ENCODE results near the gene NPHS1. TPM values are rescaled to one million over a fixed set of nuclear protein-coding genes. Genes with fewer than 3 reads are reported as not detected.

NPHS1 gene
- total and polyA plus RNA-seq, 2 experiments from 2014 or later: not detected

- Histone ChIP-seq H3K9ac (no peak overlapping the region), H3K27ac (no peak overlapping the region), H3K4me3 (no peak overlapping the region), H3K4me2 (ENCODE audit: unreplicated experiment) (no peak overlapping the region), H3K9me2 (ENCODE audit: insufficient read depth) (no peaks in the 10 kb centered on the region), H3K9me3 (ENCODE audit: low read depth) (no peaks in the 10 kb centered on the region), H3F3A (ENCODE audit: insufficient read depth) (no peaks in the 10 kb centered on the region), H2AFZ (no peak overlapping the region), H3K27me3 (replicated peaks; ENCODE audit: insufficient read depth) (no peaks in the 10 kb centered on the region), H3K79me2 (ENCODE audit: insufficient read depth) (no peaks in the 10 kb centered on the region), H3K36me3 (ENCODE audit: low read depth) (no peaks in the 10 kb centered on the region), H4K20me1 (ENCODE audit: insufficient read depth) (no peaks in the 10 kb centered on the region), H3K4me1 (ENCODE audit: insufficient read depth) (no peaks in the 10 kb centered on the region)
- no peak for DNase-seq
- WGBS, 2 experiments (ENCODE audit: low coverage in 1 of 2, low lambda C conversion rate in 2 of 2, missing lambda C conversion rate in 2 of 2): 96% methylated on average over 9 to 20 of the region's 20 CpGs
- no peak for TF ChIP-seq EZH2 (IDR thresholded peaks at IDR 0.05; ENCODE audit: insufficient read depth, poor library complexity, severe bottlenecking)
- TF ChIP-seq EZH2phosphoT487 (IDR thresholded peaks at IDR 0.05; ENCODE audit: insufficient read depth, low read depth): no peak
- in situ Hi-C loops (cut with MboI): no loop called here
These were observed 71.6 kb downstream of the NPHS1 start for GRCh38 chr19:35780717-35781116.

GRCh38 chr19:35780058-35780457, 72.2 kb downstream of the NPHS1 start:
- Histone ChIP-seq H2AFZ (no peak overlapping the region), H3F3A (ENCODE audit: insufficient read depth) (no peaks in the 10 kb centered on the region), H3K27ac (no peak overlapping the region), H3K9me2 (ENCODE audit: insufficient read depth) (no peaks in the 10 kb centered on the region), H4K20me1 (ENCODE audit: insufficient read depth) (no peaks in the 10 kb centered on the region), H3K79me2 (ENCODE audit: insufficient read depth) (no peaks in the 10 kb centered on the region), H3K4me2 (ENCODE audit: unreplicated experiment) (no peak overlapping the region), H3K9me3 (ENCODE audit: low read depth) (no peaks in the 10 kb centered on the region), H3K27me3 (replicated peaks; ENCODE audit: insufficient read depth) (no peaks in the 10 kb centered on the region), H3K4me3 (no peak overlapping the region), H3K36me3 (ENCODE audit: low read depth) (no peaks in the 10 kb centered on the region), H3K4me1 (ENCODE audit: insufficient read depth) (no peaks in the 10 kb centered on the region), H3K9ac (no peak overlapping the region)
- 96% methylated on average over 15 to 16 of the region's 16 CpGs for WGBS, 2 experiments (ENCODE audit: low coverage in 1 of 2, low lambda C conversion rate in 2 of 2, missing lambda C conversion rate in 2 of 2)
- no peak for DNase-seq
- no peak for TF ChIP-seq EZH2phosphoT487 (IDR thresholded peaks at IDR 0.05; ENCODE audit: insufficient read depth, low read depth)
- TF ChIP-seq EZH2 (IDR thresholded peaks at IDR 0.05; ENCODE audit: insufficient read depth, poor library complexity, severe bottlenecking): no peak
- in situ Hi-C loops (cut with MboI): no loop called here

- H3K27ac ChIP-seq: no peak overlapping the region
- no peaks in the 10 kb centered on the region for H3K36me3 ChIP-seq (ENCODE audit: low read depth)
- H3K4me1 ChIP-seq (ENCODE audit: insufficient read depth): no peaks in the 10 kb centered on the region
- no peak overlapping the region for H3K4me3 ChIP-seq
- no peaks in the 10 kb centered on the region for H3F3A ChIP-seq (ENCODE audit: insufficient read depth)
- H3K79me2 ChIP-seq (ENCODE audit: insufficient read depth): no peaks in the 10 kb centered on the region
- TF ChIP-seq EZH2 (IDR thresholded peaks at IDR 0.05; ENCODE audit: insufficient read depth, poor library complexity, severe bottlenecking) (no peak), EZH2phosphoT487 (IDR thresholded peaks at IDR 0.05; ENCODE audit: insufficient read depth, low read depth) (no peak)
- no peaks in the 10 kb centered on the region for H3K9me2 ChIP-seq (ENCODE audit: insufficient read depth)
- H3K27me3 ChIP-seq (replicated peaks; ENCODE audit: insufficient read depth): no peaks in the 10 kb centered on the region
- no peak for DNase-seq
- no peak overlapping the region for H3K4me2 ChIP-seq (ENCODE audit: unreplicated experiment)
- no peak overlapping the region for H3K9ac ChIP-seq
- no peaks in the 10 kb centered on the region for H4K20me1 ChIP-seq (ENCODE audit: insufficient read depth)
- in situ Hi-C loops (cut with MboI): no loop called here
- 83 to 85% methylated on average over 8 of the region's 8 CpGs for WGBS, 2 experiments (ENCODE audit: low coverage in 1 of 2, low lambda C conversion rate in 2 of 2, missing lambda C conversion rate in 2 of 2)
- H2AFZ ChIP-seq: no peak overlapping the region
- no peaks in the 10 kb centered on the region for H3K9me3 ChIP-seq (ENCODE audit: low read depth)
These were observed 73.3 kb downstream of the NPHS1 start for GRCh38 chr19:35779033-35779432.

- Histone ChIP-seq H3F3A (ENCODE audit: insufficient read depth) (peaks cover 4% of the 10 kb centered on the region), H3K9me3 (ENCODE audit: low read depth) (no peaks in the 10 kb centered on the region), H4K20me1 (ENCODE audit: insufficient read depth) (no peaks in the 10 kb centered on the region), H3K9ac (no peak overlapping the region), H2AFZ (no peak overlapping the region), H3K27me3 (replicated peaks; ENCODE audit: insufficient read depth) (no peaks in the 10 kb centered on the region), H3K36me3 (ENCODE audit: low read depth) (no peaks in the 10 kb centered on the region), H3K79me2 (ENCODE audit: insufficient read depth) (no peaks in the 10 kb centered on the region), H3K4me2 (ENCODE audit: unreplicated experiment) (no peak overlapping the region), H3K4me3 (no peak overlapping the region), H3K4me1 (ENCODE audit: insufficient read depth) (no peaks in the 10 kb centered on the region), H3K9me2 (ENCODE audit: insufficient read depth) (no peaks in the 10 kb centered on the region), H3K27ac (no peak overlapping the region)
- in situ Hi-C loops (cut with MboI): no loop called here
- 96 to 98% methylated on average over 7 of the region's 7 CpGs for WGBS, 2 experiments (ENCODE audit: low coverage in 1 of 2, low lambda C conversion rate in 2 of 2, missing lambda C conversion rate in 2 of 2)
- TF ChIP-seq EZH2phosphoT487 (IDR thresholded peaks at IDR 0.05; ENCODE audit: insufficient read depth, low read depth) (no peak), EZH2 (IDR thresholded peaks at IDR 0.05; ENCODE audit: insufficient read depth, poor library complexity, severe bottlenecking) (no peak)
- DNase-seq: no peak
These were observed 74.3 kb downstream of the NPHS1 start for GRCh38 chr19:35777961-35778360.
